GM19043 (cell line): ENCODE measurements around the gene CELA2B.
"Not testable (repeated sequence)": the region's sequence is repeated elsewhere in the genome, so short reads cannot be mapped to it uniquely, and the experiment has no call there.

Experiments
- ATAC-seq: cut with Tn5 transposase; IDR thresholded peaks from one replicate; pipeline ENCODE4 v1.9.1; 2021; ENCODE audit warnings: low read depth; ENCODE audit not compliant: unreplicated experiment

Gene CELA2B

DNA sequence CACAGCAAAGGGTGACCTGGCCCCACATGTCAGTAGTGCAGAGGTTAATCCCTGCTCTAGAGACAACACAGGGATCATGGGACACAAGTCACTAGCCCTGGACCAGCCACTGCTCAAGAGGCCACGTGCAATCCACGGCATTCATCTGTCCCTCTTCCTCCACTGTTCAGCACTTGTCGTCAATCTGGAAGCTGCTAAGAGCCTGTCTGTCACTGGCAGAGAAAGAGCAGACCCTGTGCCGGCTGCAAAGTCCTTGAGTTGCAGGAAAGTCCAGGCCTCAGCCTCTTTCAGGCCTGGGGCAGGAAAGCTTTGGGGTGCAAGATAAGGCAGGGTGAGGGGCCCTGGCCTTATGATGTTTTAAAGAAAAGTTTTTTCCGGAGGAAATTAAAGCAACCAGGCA lies 16.7 kb downstream of the CELA2B start:
- ATAC-seq = no peak

GRCh38 chr1:15493869-15494390 lies 18.0 kb downstream of the CELA2B start:
- ATAC-seq = no peak

GRCh38 chr1:15500184-15501178 lies 24.6 kb downstream of the CELA2B start:
- ATAC-seq = no peak

DNA sequence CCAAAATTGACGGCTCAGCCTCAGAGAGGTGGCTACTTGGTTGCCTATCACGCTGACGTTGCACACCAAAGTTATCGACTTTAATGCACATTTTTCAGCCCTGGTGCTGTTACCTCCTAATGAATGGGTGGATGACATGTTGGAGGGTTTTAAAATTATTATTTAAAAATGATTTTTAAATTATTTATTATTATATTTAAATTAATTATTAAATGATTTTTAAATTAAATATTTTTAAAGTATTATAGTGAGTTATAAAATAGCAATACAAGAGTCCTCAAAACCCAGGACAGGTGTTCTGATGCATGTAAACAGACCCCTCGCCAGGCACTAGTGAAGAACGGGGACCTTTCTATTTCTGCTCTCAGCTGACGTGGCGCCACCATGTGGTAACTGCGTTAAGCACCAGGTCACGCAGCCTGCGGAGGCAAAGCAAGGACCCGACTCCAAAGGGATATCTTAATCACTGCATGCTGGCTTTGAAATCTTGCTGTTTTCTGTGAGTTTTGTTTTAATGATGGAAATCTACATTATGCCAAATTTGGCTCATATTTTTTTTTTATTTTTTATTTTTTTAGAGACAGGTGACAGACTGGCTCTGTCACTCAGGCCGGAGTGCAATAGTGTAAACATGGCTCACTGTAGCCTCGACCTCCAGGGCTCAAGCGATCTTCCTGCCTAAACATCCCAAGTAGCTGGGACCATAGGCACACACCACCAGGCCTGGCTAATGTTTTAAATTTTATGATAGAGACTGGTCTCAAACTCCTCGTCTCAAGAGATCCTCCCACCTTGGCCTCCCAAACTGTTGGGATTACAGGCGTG lies 25.5 kb downstream of the CELA2B start:
- no peak for ATAC-seq

GRCh38 chr1:15504436-15504835 lies 28.5 kb downstream of the CELA2B start:
- ATAC-seq = no peak

- ATAC-seq = no peak
Measured at GRCh38 chr1:15506831-15507230, 30.9 kb downstream of the CELA2B start.

DNA sequence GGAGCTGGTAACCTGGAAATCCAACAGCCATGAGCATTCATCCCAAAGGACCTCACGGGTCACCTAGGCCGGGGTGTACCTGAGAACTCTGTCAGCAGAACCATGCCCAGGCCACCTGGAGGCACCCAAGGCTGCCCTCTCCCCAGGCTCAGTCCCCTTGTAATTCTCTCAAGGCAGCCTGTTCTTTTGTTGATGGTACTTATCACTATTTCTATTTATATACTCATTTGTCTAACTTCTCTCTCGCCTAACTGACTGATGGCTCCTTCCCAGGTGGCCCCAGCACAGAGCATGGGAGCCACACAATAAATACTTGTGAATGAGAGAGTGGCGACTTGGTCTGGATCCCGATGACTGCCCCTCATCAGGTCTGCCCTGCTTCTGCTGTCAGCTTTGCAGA lies 31.4 kb downstream of the CELA2B start:
- no peak for ATAC-seq

GRCh38 chr1:15508700-15509487 lies 33.0 kb downstream of the CELA2B start:
- ATAC-seq = no peak

- ATAC-seq = no peak
Measured at GRCh38 chr1:15509586-15509985, 33.7 kb downstream of the CELA2B start.

GRCh38 chr1:15510611-15511405 lies 34.9 kb downstream of the CELA2B start:
- no peak for ATAC-seq

- ATAC-seq = no peak
Measured at GRCh38 chr1:15513192-15513591, 37.3 kb downstream of the CELA2B start.

GRCh38 chr1:15513919-15514318 lies 38.0 kb downstream of the CELA2B start:
- no peak for ATAC-seq

GRCh38 chr1:15514557-15514956 lies 38.7 kb downstream of the CELA2B start:
- not testable (repeated sequence) for ATAC-seq

DNA sequence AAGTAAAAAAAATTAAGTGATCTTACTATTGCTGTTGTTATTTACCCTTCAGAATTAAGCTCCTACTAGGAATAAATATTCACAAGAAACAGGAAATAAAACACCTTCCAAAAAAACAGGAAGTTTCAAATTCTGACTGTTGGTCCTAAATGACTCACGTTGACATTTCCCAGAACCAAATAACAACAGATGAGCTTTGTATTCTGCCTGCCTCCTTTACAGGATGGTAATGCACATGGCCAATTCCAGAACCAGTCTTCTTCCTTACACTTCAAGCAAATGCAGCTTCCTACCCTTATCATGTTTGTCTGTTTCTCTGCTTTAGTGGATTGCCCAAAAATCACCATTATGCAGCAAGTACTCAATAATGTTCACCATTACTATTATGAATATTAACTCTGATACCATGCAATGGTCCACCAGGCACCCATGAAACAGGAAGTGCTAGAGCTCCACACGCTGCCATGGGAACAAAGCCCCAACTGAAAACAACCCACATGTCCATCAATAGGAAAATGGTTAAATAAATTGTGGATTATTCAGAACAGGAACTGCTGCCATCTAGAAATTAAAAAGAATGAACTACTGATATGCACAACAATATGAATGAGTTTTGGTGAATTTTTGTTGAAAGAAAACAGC lies 39.2 kb downstream of the CELA2B start:
- no peak for ATAC-seq

- ATAC-seq = no peak
Measured at GRCh38 chr1:15519625-15520024, 43.7 kb downstream of the CELA2B start.

GRCh38 chr1:15521206-15521906 lies 45.5 kb downstream of the CELA2B start:
- not testable (repeated sequence) for ATAC-seq

DNA sequence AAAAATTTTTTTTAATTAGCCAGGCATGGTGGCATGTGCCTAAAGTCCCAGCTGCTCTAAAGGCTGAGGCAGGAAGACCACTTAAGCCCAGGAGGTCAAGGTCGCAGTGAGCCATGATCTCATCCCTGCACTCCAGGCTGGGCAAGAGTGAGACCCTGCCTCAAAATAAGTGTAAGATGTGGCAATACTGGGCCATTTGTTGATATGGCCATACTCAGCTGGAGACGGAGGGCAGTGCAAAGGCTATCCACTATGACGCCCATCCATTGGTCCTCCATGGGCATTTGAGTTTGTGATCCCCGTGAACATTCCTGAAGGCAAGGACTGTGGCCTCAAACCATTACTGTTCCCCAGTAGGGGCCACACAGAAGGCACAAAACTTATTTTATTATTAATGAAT lies 46.6 kb downstream of the CELA2B start:
- no peak for ATAC-seq
